Measurements from ENCODE around the gene ENOPH1.

The ENOPH1 gene

GRCh38 chr4:82436780-82437179, 6.4 kb downstream of the ENOPH1 start:
- Histone ChIP-seq H3F3A (ENCODE audit: insufficient read depth, low read length) (no peaks in the 10 kb centered on the region), H3K27ac (ENCODE audit: low read depth, low read length, poor library complexity, severe bottlenecking) (no peak overlapping the region), H3K9ac (ENCODE audit: low read length) (no peak overlapping the region), H3K4me1 (ENCODE audit: insufficient read depth, low read length, severe bottlenecking) (peaks cover 14% of the 10 kb centered on the region), H4K20me1 (ENCODE audit: insufficient read depth, low read length) (no peaks in the 10 kb centered on the region), H3K9me3 (ENCODE audit: low read length) (no peaks in the 10 kb centered on the region; the same call in 1 of the 2 replicates), H3K27me3 (ENCODE audit: insufficient read depth, low read length) (no peaks in the 10 kb centered on the region), H2AFZ (ENCODE audit: low read length) (no peak overlapping the region), H3K9me2 (ENCODE audit: low read depth, low read length) (no peaks in the 10 kb centered on the region), H3K4me3 (ENCODE audit: low read depth, low read length, poor library complexity, severe bottlenecking) (no peak overlapping the region), H3K4me2 (ENCODE audit: low read length) (no peak overlapping the region), H3K79me2 (ENCODE audit: insufficient read depth, low read length) (peaks cover 95% of the 10 kb centered on the region), H3K36me3 (ENCODE audit: insufficient read depth, low read length) (peaks cover 84% of the 10 kb centered on the region)
- TF ChIP-seq EZH2 (IDR thresholded peaks at IDR 0.05; ENCODE audit: borderline replicate concordance, low read length), result no peak
- TF ChIP-seq, protein P1, sequence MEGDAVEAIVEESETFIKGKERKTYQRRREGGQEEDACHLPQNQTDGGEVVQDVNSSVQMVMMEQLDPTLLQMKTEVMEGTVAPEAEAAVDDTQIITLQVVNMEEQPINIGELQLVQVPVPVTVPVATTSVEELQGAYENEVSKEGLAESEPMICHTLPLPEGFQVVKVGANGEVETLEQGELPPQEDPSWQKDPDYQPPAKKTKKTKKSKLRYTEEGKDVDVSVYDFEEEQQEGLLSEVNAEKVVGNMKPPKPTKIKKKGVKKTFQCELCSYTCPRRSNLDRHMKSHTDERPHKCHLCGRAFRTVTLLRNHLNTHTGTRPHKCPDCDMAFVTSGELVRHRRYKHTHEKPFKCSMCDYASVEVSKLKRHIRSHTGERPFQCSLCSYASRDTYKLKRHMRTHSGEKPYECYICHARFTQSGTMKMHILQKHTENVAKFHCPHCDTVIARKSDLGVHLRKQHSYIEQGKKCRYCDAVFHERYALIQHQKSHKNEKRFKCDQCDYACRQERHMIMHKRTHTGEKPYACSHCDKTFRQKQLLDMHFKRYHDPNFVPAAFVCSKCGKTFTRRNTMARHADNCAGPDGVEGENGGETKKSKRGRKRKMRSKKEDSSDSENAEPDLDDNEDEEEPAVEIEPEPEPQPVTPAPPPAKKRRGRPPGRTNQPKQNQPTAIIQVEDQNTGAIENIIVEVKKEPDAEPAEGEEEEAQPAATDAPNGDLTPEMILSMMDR (IDR thresholded peaks at IDR 0.05; ENCODE audit: low read length), result no peak

DNA sequence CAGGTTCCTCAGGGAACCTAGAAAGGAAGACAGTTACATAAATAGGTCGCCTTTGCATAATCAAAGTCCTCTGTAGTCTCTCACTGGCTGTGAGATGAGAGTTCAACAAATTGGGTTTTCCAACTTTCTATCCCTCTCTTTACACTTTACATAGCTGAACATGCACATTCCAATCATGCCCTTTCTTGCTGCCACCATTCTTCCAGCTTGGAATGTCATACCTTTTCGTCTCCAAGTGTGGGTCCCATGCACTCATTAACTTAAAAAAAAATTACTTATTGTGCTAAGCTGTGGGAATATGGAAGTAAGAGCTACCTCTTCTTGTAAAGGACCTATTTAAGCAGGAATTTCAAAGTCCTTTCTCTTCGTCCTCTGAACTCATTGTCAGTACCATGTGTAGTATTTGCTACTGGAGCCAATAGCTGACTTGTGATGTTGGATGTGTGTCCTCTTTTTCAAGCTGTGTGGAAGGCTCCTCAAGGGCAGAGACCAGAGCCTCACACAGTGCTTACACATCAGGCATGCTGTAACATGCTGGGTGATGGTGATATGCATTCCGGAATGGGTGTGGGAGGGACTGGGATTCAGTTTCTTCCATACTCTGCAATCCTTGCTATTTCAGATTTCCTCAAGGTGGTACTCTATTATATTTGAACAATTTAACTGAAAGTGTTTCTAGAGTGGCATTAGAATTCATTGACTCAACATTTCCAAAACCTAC, 7.1 kb downstream of the ENOPH1 start:
- H3K79me2 ChIP-seq (ENCODE audit: insufficient read depth, low read length), result peaks cover 95% of the 10 kb centered on the region
- no peak overlapping the region for H3K4me3 ChIP-seq (ENCODE audit: low read depth, low read length, poor library complexity, severe bottlenecking)
- no peaks in the 10 kb centered on the region for H3K27me3 ChIP-seq (ENCODE audit: insufficient read depth, low read length)
- H3K27ac ChIP-seq (ENCODE audit: low read depth, low read length, poor library complexity, severe bottlenecking), result no peak overlapping the region
- no peak overlapping the region for H2AFZ ChIP-seq (ENCODE audit: low read length)
- H3K9ac ChIP-seq (ENCODE audit: low read length), result no peak overlapping the region
- H3K4me2 ChIP-seq (ENCODE audit: low read length), result no peak overlapping the region
- TF ChIP-seq, protein P1 (IDR thresholded peaks at IDR 0.05; ENCODE audit: low read length), result no peak
- TF ChIP-seq EZH2 (IDR thresholded peaks at IDR 0.05; ENCODE audit: borderline replicate concordance, low read length), result no peak
- H3K36me3 ChIP-seq (ENCODE audit: insufficient read depth, low read length), result peaks cover 90% of the 10 kb centered on the region
- H3K9me3 ChIP-seq (ENCODE audit: low read length), result no peaks in the 10 kb centered on the region; the same call in 1 of the 2 replicates
- H4K20me1 ChIP-seq (ENCODE audit: insufficient read depth, low read length), result no peaks in the 10 kb centered on the region
- no peaks in the 10 kb centered on the region for H3F3A ChIP-seq (ENCODE audit: insufficient read depth, low read length)
- no peaks in the 10 kb centered on the region for H3K9me2 ChIP-seq (ENCODE audit: low read depth, low read length)
- H3K4me1 ChIP-seq (ENCODE audit: insufficient read depth, low read length, severe bottlenecking), result peaks cover 8% of the 10 kb centered on the region

GRCh38 chr4:82439088-82439487, 8.7 kb downstream of the ENOPH1 start:
- Histone ChIP-seq H4K20me1 (ENCODE audit: insufficient read depth, low read length) (no peaks in the 10 kb centered on the region), H3K27ac (ENCODE audit: low read depth, low read length, poor library complexity, severe bottlenecking) (no peak overlapping the region), H2AFZ (ENCODE audit: low read length) (no peak overlapping the region), H3K27me3 (ENCODE audit: insufficient read depth, low read length) (no peaks in the 10 kb centered on the region), H3K79me2 (ENCODE audit: insufficient read depth, low read length) (peaks cover 86% of the 10 kb centered on the region), H3K9ac (ENCODE audit: low read length) (no peak overlapping the region), H3K4me2 (ENCODE audit: low read length) (no peak overlapping the region), H3K9me3 (ENCODE audit: low read length) (no peaks in the 10 kb centered on the region; the same call in 1 of the 2 replicates), H3F3A (ENCODE audit: insufficient read depth, low read length) (no peaks in the 10 kb centered on the region), H3K4me3 (ENCODE audit: low read depth, low read length, poor library complexity, severe bottlenecking) (no peak overlapping the region), H3K4me1 (ENCODE audit: insufficient read depth, low read length, severe bottlenecking) (no peaks in the 10 kb centered on the region), H3K36me3 (ENCODE audit: insufficient read depth, low read length) (peaks cover 81% of the 10 kb centered on the region), H3K9me2 (ENCODE audit: low read depth, low read length) (no peaks in the 10 kb centered on the region)
- TF ChIP-seq EZH2 (IDR thresholded peaks at IDR 0.05; ENCODE audit: borderline replicate concordance, low read length), result no peak
- TF ChIP-seq, protein P1 (IDR thresholded peaks at IDR 0.05; ENCODE audit: low read length), result no peak
